NCI-H1436 treated with DMSO at 0.1 percent for 48 hours (cell line): ENCODE results near the gene BMP8B.
"Not testable (repeated sequence)": the region's sequence is repeated elsewhere in the genome, so short reads cannot be mapped to it uniquely, and the experiment has no call there.

Experiments
- DNase-seq: peaks from one replicate; lab custom pipeline; 2025; lab: John Stamatoyannopoulos, UW

Gene BMP8B

GRCh38 chr1:39812913-39813312, 24.2 kb upstream of the BMP8B start:
- DNase-seq: no peak

- no peak for DNase-seq
Measured at GRCh38 chr1:39808784-39809517, 20.3 kb upstream of the BMP8B start.

- no peak for DNase-seq
Measured at GRCh38 chr1:39805385-39805784, 16.7 kb upstream of the BMP8B start.

GRCh38 chr1:39802496-39803260, 14.0 kb upstream of the BMP8B start:
- no peak for DNase-seq

- no peak for DNase-seq
Measured at GRCh38 chr1:39800471-39800835, 11.8 kb upstream of the BMP8B start.

- no peak for DNase-seq
Measured at GRCh38 chr1:39799770-39800470, 11.3 kb upstream of the BMP8B start.

- not testable (repeated sequence) for DNase-seq
Measured at GRCh38 chr1:39798859-39799769, 10.4 kb upstream of the BMP8B start.

- DNase-seq: no peak
Measured at GRCh38 chr1:39795651-39796050, 7.0 kb upstream of the BMP8B start.

GRCh38 chr1:39791838-39792237, 3.2 kb upstream of the BMP8B start:
- no peak for DNase-seq

- DNase-seq: no peak
Measured at GRCh38 chr1:39789571-39790110, 976 bp upstream of the BMP8B start.

- no peak for DNase-seq
Measured at GRCh38 chr1:39788426-39788757, 273 bp downstream of the BMP8B start.

- DNase-seq: not testable (repeated sequence)
Measured at GRCh38 chr1:39787964-39788363, 701 bp downstream of the BMP8B start.

GRCh38 chr1:39787468-39787867, 1.2 kb downstream of the BMP8B start:
- DNase-seq: no peak

GRCh38 chr1:39787108-39787375, 1.6 kb downstream of the BMP8B start:
- not testable (repeated sequence) for DNase-seq

GRCh38 chr1:39786303-39787107, 2.2 kb downstream of the BMP8B start:
- DNase-seq: not testable (repeated sequence)

- DNase-seq: not testable (repeated sequence)
Measured at GRCh38 chr1:39782685-39783084, 6.0 kb downstream of the BMP8B start.

GRCh38 chr1:39782103-39782502, 6.6 kb downstream of the BMP8B start:
- DNase-seq: no peak

GRCh38 chr1:39781349-39781715, 7.3 kb downstream of the BMP8B start:
- no peak for DNase-seq

GRCh38 chr1:39779821-39780220, 8.8 kb downstream of the BMP8B start:
- no peak for DNase-seq

GRCh38 chr1:39779137-39779536, 9.5 kb downstream of the BMP8B start:
- no peak for DNase-seq

GRCh38 chr1:39778463-39779099, 10.1 kb downstream of the BMP8B start:
- DNase-seq: not testable (repeated sequence)
